Measurements from ENCODE around the gene TMPRSS15.

DNA sequence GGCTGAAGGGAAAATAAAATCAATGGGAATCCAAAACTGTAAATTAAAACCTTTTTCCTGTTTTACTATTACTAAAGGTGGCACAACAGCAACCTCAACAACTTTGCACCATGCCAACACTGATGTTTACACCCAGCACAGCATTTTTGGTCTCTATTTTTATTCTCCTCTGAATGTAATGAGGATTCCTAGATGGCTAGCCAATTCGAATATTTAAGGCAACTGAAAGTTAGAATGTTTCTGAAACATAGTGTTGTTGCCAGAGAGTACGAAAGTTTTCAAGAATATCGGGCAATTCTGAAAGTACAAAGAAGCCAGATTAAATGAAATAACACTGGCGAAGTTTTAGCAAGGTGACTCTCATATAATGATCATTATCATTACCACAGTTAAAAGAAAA is 118.2 kb downstream of the TMPRSS15 start:
- TF ChIP-seq, protein P1, sequence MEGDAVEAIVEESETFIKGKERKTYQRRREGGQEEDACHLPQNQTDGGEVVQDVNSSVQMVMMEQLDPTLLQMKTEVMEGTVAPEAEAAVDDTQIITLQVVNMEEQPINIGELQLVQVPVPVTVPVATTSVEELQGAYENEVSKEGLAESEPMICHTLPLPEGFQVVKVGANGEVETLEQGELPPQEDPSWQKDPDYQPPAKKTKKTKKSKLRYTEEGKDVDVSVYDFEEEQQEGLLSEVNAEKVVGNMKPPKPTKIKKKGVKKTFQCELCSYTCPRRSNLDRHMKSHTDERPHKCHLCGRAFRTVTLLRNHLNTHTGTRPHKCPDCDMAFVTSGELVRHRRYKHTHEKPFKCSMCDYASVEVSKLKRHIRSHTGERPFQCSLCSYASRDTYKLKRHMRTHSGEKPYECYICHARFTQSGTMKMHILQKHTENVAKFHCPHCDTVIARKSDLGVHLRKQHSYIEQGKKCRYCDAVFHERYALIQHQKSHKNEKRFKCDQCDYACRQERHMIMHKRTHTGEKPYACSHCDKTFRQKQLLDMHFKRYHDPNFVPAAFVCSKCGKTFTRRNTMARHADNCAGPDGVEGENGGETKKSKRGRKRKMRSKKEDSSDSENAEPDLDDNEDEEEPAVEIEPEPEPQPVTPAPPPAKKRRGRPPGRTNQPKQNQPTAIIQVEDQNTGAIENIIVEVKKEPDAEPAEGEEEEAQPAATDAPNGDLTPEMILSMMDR (IDR thresholded peaks at IDR 0.05) = no peak
- TF ChIP-seq POLR2A (IDR thresholded peaks at IDR 0.05) = no peak

Measured in sigmoid colon (tissue), 3 donors.